HG02588 (cell line): Measurements from ENCODE around the gene ADRA2B.
"Not testable (repeated sequence)": the region's sequence is repeated elsewhere in the genome, so short reads cannot be mapped to it uniquely, and the experiment has no call there.

Experiments used
- ATAC-seq: cut with Tn5 transposase; IDR thresholded peaks from one replicate; pipeline ENCODE4 v1.9.1; 2021; ENCODE audit warnings: mild to moderate bottlenecking, moderate library complexity; ENCODE audit not compliant: unreplicated experiment

Gene ADRA2B

GRCh38 chr2:96091141-96091710, 25.1 kb downstream of the ADRA2B start:
- no peak for ATAC-seq

- no peak for ATAC-seq
Measured at GRCh38 chr2:96090196-96090926, 26.0 kb downstream of the ADRA2B start.

DNA sequence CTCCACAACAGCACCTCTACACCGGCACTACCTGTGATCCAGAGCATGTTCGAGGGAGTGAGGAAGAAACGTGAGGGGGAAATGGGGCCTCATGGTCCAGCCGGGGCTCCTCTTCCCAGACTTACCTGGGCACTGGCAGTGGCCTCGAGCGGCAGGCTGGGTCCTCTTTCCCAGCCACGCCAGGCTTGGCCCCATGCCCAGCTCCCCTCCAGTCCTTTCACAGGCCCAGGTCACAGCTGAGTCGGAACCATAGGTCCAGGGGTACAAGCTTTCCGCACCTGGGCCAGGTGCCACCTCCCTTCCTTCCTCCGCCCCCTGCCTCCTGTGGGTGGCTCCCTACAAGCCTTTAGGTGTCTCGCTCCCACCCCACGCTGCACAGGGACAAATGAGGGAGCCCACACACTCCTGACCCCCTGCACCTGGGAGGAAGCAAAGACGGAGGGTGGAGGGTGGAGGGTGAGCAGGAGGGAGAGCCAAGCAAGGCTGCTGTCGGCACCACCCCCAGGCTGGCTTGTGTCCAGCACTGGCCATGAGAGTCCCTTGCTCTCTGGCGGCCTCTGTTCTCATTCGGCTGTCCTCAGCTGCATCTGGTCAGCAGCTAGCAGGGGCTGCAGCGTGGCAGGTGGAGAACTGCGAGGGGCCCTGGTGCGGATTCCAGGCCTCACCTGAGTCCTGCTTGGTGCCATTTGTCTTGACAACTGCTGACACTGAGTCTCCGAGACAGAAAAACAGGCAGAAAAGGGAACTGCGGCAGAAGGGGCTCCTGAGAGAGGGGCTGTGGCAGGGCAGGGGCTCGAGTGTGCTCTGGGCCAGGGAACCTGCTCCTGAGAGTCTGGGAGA, 26.8 kb downstream of the ADRA2B start:
- no peak for ATAC-seq

DNA sequence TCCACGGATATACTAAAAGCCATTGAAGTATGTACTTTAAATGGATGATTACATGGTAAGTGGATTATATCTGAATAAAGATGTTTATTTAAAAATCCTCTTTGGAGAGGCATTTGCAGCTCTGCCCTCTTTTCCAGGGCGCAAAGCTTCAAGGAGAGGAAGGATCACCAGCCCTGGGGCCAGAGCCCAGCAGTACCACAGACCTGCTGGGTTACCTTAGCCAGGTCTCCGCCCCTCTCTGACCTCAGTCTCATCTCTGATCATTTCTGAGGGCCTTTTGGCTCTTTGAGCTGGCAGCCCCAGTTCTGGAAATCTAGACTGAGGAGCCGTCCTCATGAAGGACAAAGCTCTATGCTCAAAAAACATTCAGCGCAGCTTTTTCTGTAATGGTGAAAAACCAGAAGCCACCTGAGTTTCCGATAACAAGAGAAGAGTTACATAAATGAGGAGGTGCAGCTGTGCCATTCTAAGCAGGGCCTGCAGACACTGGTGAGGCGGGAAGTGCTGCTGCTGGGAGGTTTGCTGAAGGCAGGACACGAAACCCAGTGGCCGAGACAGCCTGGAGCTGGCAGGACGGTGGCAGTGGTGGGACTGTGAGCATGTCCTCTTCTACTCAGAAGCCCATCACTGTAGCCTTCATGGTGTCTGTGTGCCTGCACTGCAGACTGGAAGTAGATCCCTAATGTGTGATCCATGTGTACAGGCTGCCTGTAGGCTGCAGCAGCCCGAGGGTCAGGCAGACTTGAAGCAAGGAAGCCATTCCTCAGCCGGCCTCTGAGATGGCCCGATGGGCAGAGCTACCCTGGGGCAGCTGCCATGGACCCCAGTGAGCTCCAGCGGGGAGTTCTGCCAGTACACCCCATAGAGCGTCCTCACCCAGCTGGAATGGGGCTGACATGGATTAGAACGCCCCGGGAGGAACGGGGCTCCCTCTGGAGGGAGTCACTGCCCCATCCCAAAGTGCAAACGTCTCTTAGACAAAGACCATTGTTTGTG, 27.7 kb downstream of the ADRA2B start:
- no peak for ATAC-seq

DNA sequence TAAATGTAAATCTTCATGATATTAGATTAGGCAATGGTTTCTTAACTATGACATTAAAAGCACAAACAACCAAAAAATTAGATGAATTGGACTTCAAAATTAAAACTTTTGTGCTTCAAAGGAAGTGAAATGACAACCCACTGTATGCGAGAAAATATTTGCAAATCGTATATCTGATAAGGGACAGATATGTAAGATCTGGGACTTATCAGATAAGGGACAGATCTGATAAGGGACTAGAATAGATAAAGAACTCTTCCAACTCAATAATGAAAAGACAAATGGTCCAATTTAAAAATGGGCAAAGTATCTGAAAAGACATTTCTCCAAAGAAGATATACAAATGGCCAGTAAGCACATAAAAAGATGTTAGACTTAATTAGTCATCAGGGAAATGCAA, 29.2 kb downstream of the ADRA2B start:
- no peak for ATAC-seq

DNA sequence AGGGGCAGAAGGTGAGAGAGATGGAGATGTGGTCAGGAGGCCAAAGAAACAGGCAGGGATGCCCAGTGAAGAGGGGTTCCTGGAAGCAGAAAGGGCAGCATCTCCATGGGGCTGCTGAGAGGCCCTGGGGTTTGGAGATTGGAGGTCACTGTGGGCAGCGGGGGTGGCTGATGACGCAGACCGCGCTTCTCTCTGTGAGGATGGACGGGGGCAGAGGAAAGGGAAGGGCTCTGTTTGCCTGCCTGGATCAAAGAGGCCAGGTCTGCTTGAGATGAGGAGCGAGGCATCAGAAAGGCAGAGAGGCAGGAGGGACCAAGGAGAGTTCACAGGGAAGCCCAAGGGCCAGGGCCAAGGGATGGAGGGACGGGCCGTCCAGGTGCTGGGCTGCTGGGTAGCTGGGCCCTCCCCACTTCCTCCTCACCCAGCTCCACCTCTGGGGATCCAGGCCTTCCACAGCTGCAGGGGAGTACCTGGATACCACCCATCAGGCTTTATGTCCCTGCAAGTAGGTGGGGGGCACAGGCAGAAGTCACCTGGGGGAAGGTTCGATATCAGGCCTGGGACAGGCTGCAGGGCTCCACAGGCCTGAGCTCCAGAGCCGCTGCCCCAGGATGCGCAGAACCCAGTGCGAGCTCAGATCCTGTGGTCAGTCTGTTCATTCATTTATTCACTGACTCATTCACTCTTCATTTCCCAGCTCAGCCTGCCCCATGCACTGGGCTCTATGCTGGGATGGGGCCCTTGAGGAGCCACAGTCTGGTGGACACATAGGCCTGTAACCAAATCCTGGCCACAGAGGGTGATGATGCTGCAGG, 30.6 kb downstream of the ADRA2B start:
- no peak for ATAC-seq

- ATAC-seq = not testable (repeated sequence)
Measured at GRCh38 chr2:96084858-96085518, 31.4 kb downstream of the ADRA2B start.

DNA sequence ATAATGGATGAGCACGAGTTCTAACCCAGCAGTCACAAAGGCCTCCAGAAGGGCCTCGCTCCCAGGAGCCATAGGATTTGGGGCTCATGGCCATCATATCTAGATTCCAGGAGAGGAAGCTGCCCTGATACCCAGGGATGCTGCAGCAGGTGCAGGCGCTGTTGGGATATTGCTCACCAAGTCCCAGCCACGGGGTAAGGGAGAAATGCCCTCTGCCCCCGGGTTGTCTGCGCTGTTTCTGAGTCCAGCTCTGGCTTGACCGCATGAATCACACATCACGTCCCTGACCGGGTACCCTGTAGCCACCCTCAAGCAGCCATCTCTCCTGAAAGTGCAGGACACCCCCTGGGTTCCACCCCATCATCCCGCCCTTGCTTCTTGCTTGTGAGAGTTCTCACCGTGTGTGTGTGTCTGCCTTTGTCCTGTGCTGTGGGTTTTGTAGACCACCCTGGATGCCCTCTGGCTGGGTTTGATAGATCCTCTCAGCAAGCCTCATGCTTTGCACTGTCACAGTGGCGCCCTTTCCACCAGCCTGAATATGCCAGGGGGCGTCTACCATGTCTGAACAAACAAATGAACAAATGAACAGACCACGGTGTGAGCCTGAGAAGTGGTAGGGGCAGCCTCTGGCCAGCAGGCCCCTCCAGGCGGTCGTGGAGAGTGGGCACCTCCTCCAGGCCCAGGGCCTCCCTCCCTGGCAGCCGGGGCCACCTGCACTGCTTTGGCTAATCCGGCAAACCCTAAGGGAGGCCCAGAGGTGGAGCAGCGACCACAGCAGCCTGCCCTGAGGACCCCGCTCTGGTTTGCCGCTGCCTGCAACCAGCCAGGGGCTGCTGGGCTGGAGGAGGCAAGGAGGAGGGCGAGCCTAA, 32.1 kb downstream of the ADRA2B start:
- no peak for ATAC-seq

DNA sequence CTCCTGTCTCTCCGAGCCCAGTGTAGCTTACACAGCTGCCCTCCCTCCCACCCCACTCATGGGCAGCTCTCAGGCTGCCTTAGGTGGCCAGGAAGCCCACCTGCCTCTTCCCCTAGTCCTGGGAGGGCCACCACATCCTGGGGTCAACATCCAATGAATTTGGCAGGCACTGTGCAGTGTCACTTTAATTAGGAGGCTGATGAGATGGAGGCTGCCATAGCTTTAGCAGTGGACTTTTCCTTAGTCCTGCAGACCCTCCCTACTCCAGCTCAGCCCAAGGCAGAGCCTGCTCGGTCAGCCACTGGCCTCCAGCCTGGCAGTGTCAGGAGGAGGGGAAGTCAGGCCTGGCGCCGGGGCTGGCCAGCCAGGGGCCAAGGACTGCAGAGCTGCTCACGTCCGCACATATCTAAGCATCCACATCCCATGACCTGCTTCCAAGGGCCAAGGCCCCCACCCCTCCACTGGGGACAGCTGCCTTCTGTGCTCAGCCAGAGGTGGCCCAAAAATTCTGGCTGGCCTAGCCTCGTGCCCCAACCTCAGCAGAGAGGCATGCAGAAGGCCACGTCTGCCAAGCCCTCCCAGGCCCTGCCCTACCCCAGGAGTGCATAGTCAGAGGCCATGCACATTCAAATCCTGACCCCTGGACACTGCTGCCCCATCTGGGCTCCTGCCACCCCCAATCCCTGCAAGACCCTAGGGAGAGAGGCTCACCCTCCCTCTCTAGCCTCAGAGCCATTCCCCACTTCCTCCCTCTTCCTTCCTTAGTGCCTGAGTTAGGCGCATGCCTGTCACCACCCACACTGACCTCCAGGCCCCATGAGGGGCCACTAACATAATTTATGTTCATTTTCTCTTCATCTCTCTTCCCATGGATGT, 33.1 kb downstream of the ADRA2B start:
- ATAC-seq = no peak

DNA sequence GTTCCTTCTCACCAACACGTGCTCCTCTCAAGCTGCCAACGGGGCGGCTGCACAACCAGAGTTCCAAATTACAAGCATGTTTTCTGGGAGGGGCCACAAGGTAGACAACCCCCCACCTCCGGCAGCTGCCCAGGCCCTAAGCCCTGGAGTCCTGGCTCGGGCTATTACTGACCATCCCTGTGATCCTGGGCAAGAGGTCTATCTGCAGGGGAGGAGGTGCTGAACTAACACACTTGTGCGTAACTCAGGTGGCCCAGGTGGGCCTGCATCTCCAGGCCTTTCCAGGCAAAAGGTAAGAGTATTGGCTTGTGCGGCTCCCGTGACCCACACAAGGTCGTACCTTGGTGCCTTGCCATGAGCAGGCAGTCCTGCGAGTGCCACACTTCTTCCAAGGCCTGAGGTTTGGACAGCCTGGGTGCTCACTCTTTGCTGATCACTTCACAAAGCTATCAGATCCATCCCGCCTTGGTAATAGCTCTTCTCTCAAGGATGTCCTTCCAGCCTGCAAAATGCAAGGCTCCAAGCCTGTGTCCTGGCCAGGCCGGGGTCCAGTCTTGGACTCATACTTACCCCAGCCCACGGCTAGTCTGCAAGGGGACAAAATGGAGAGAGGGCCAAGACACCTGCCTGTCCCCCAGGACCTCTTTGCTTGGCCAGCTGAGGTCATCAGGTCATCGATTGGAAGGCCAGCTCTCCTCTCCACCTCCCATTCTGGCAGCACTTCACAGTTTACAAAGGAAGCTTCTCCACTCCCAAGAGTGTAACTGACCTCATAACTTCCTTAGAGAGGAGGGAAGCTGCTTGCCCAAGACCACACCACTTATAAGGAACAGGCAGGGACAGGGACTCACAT, 33.9 kb downstream of the ADRA2B start:
- ATAC-seq = no peak

DNA sequence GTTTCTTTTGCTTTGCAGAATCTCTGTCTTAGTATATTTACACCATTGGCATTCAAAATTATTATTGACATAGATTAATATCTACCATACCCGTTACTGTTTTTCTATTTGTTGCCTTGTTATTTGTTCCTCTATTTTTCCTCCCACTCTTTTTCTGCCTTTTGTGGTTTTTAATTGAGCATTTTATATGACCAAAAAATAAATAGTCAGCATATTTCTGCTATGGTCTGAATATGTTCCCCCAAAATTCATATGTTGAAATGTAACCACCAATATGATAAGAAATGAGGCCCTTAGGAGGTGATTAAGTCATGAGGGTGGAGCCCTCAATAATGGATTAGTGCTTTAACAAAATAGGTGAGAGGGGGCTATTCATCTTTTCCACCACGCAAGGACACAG, 35.3 kb downstream of the ADRA2B start:
- ATAC-seq = no peak

DNA sequence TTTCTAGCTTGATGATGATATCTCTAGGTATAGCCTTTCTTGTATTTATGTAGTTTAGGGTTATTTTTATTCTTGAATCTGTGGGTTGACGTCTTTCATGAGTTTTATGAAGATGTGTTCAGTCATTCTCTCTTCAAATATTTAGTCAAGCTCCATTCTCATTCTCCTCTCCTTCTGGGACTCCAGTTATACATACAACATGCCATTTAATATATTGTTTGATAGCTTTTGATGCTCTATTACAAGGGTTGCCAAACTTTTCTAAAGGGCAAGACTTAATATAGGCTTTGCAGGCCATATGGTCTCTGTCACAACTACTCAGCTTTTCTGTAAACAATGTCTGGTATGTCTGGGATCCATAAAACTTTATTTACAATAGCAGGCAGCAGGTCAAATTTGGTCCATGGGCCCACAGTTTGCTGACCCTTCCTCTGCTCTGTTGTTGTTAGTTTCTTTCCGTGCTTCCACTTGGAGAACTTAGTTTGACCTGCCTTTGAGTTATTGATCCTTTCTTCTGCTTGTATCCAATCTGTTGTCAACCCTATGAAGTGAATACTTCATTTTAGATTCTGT, 41.1 kb downstream of the ADRA2B start:
- no peak for ATAC-seq

- ATAC-seq = no peak
Measured at GRCh38 chr2:96074156-96074555, 42.2 kb downstream of the ADRA2B start.

GRCh38 chr2:96073170-96073775, 43.1 kb downstream of the ADRA2B start:
- no peak for ATAC-seq

- ATAC-seq = no peak
Measured at GRCh38 chr2:96072746-96073145, 43.6 kb downstream of the ADRA2B start.
